Measurements from ENCODE around the gene FAM78B.

The FAM78B gene

GRCh38 chr1:166166698-166167571, at the start of gene FAM78B:
Gene FAM78B, minus strand, starts transcription at chr1:166167001. Its CDS starts 753 bp downstream, at chr1:166166248.
- DNase-seq: peak; percentile 78

- DNase-seq: no peak
Observed at GRCh38 chr1:166202546-166202945, 35.7 kb upstream of the FAM78B start.

GRCh38 chr1:166200743-166201142, 33.9 kb upstream of the FAM78B start:
- DNase-seq: no peak

GRCh38 chr1:166197597-166197996, 30.8 kb upstream of the FAM78B start:
- DNase-seq: no peak

- no peak for DNase-seq
Observed at GRCh38 chr1:166197141-166197540, 30.3 kb upstream of the FAM78B start.

- no peak for DNase-seq
Observed at GRCh38 chr1:166193057-166193698, 26.4 kb upstream of the FAM78B start.

- DNase-seq: no peak
Observed at GRCh38 chr1:166190400-166190799, 23.6 kb upstream of the FAM78B start.

GRCh38 chr1:166189126-166189525, 22.3 kb upstream of the FAM78B start:
- no peak for DNase-seq

- no peak for DNase-seq
Observed at GRCh38 chr1:166185526-166185925, 18.7 kb upstream of the FAM78B start.

GRCh38 chr1:166184897-166185296, 18.1 kb upstream of the FAM78B start:
- no peak for DNase-seq

GRCh38 chr1:166184012-166184411, 17.2 kb upstream of the FAM78B start:
- no peak for DNase-seq

- DNase-seq: no peak
Observed at GRCh38 chr1:166182281-166182680, 15.5 kb upstream of the FAM78B start.

- DNase-seq: no peak
Observed at GRCh38 chr1:166176416-166176815, 9.6 kb upstream of the FAM78B start.

- DNase-seq: no peak
Observed at GRCh38 chr1:166175032-166175431, 8.2 kb upstream of the FAM78B start.

- no peak for DNase-seq
Observed at GRCh38 chr1:166174108-166174507, 7.3 kb upstream of the FAM78B start.

GRCh38 chr1:166172106-166172505, 5.3 kb upstream of the FAM78B start:
- no peak for DNase-seq

GRCh38 chr1:166170726-166171125, 3.9 kb upstream of the FAM78B start:
- DNase-seq: no peak

- no peak for DNase-seq
Observed at GRCh38 chr1:166170075-166170474, 3.3 kb upstream of the FAM78B start.

GRCh38 chr1:166169182-166169581, 2.4 kb upstream of the FAM78B start:
- no peak for DNase-seq

GRCh38 chr1:166167572-166167925, 748 bp upstream of the FAM78B start:
- DNase-seq: no peak

- peak; percentile 33 for DNase-seq
Observed at GRCh38 chr1:166166329-166166697, 488 bp downstream of the FAM78B start.

GRCh38 chr1:166165661-166166328, 1.0 kb downstream of the FAM78B start:
- DNase-seq: peak; percentile 36

GRCh38 chr1:166164995-166165660, 1.7 kb downstream of the FAM78B start:
- DNase-seq: peak; percentile 69

Measured in left hindlimb (tissue), 1 donor.